Measurements from ENCODE around the gene NDUFV3. TPM values are rescaled to one million over a fixed set of nuclear protein-coding genes. Genes with fewer than 3 reads are reported as not detected.
A peak's percentile ranks its signal among the peaks of the same experiment; 100 is the strongest.

The NDUFV3 gene
- total RNA-seq, 4 donors from 2014 or later = 53.6 to 79.1 (median 72.1) TPM

GRCh38 chr21:42883921-42884320, 9.2 kb upstream of the NDUFV3 start:
- Histone ChIP-seq H3K36me3 (no peaks in the 10 kb centered on the region), H3K27ac (no peak overlapping the region), H3K27me3 (no peaks in the 10 kb centered on the region), H3K4me1 (peaks cover 0 to 10% (median 6%) of the 10 kb centered on the region in 3 donors), H3K9me3 (no peaks in the 10 kb centered on the region), H3K4me3 (no peak overlapping the region)
- 50 to 100% methylated on average over 1 of the region's 1 CpG for WGBS, 2 donors (ENCODE audit: low coverage in 1 of 2)
- no peak for ATAC-seq
- no peak for TF ChIP-seq EP300 (IDR thresholded peaks at IDR 0.05)
- TF ChIP-seq POLR2AphosphoS5 (IDR thresholded peaks at IDR 0.05) = no peak
- TF ChIP-seq CTCF (IDR thresholded peaks at IDR 0.05) = no peak
- no peak for TF ChIP-seq POLR2A (IDR thresholded peaks at IDR 0.05)

- H3K27ac ChIP-seq = no peak overlapping the region
- peaks cover 0 to 4% (median under 1%) of the 10 kb centered on the region in 3 donors for H3K4me1 ChIP-seq
- no peaks in the 10 kb centered on the region for H3K9me3 ChIP-seq
- no peaks in the 10 kb centered on the region for H3K36me3 ChIP-seq
- ATAC-seq = no peak
- no peaks in the 10 kb centered on the region for H3K27me3 ChIP-seq
- TF ChIP-seq EP300 (IDR thresholded peaks at IDR 0.05) = no peak
- no peak for TF ChIP-seq CTCF (IDR thresholded peaks at IDR 0.05)
- no peak for TF ChIP-seq POLR2AphosphoS5 (IDR thresholded peaks at IDR 0.05)
- no peak for TF ChIP-seq POLR2A (IDR thresholded peaks at IDR 0.05)
- no peak overlapping the region for H3K4me3 ChIP-seq
- WGBS, 2 donors (ENCODE audit: low coverage in 1 of 2) = 85 to 95% methylated on average over 4 to 5 of the region's 5 CpGs
Observed at GRCh38 chr21:42887326-42887725, 5.8 kb upstream of the NDUFV3 start.

GRCh38 chr21:42892582-42892930, 553 bp upstream of the NDUFV3 start:
- 0 to 11% methylated on average over 5 to 7 of the region's 18 CpGs for WGBS, 2 donors (ENCODE audit: low coverage in 1 of 2)
- Histone ChIP-seq H3K9me3 (no peaks in the 10 kb centered on the region), H3K4me1 (peaks cover 0 to 31% (median 3%) of the 10 kb centered on the region in 3 donors), H3K27me3 (no peaks in the 10 kb centered on the region), H3K27ac (peak overlapping the region; percentile 85 to 99 (median 94)), H3K36me3 (peaks cover 0 to 18% of the 10 kb centered on the region in 2 donors), H3K4me3 (peak overlapping the region; percentile 44 to 66)
- ATAC-seq = peak; percentile 32
- TF ChIP-seq CTCF (IDR thresholded peaks at IDR 0.05) = no peak
- TF ChIP-seq POLR2AphosphoS5 (IDR thresholded peaks at IDR 0.05) = no peak
- TF ChIP-seq EP300 (IDR thresholded peaks at IDR 0.05) = no peak
- no peak for TF ChIP-seq POLR2A (IDR thresholded peaks at IDR 0.05)

GRCh38 chr21:42900446-42900845, 7.3 kb downstream of the NDUFV3 start:
- no peaks in the 10 kb centered on the region for H3K27me3 ChIP-seq
- H3K4me1 ChIP-seq = peaks cover 0 to 46% (median 0%) of the 10 kb centered on the region in 3 donors
- no peak for ATAC-seq
- H3K9me3 ChIP-seq = no peaks in the 10 kb centered on the region
- H3K36me3 ChIP-seq = peaks cover 0 to 92% of the 10 kb centered on the region in 2 donors
- H3K27ac ChIP-seq = no peak overlapping the region
- WGBS, 2 donors (ENCODE audit: low coverage in 1 of 2) = 75% methylated on average over 2 of the region's 4 CpGs; no CpG with 5 or more reads in 1 of the 2 donors
- no peak overlapping the region for H3K4me3 ChIP-seq
- TF ChIP-seq CTCF (IDR thresholded peaks at IDR 0.05) (no peak), POLR2AphosphoS5 (IDR thresholded peaks at IDR 0.05) (no peak), POLR2A (IDR thresholded peaks at IDR 0.05) (no peak)

- H3K27ac ChIP-seq = no peak overlapping the region
- no peaks in the 10 kb centered on the region for H3K27me3 ChIP-seq
- H3K9me3 ChIP-seq = no peaks in the 10 kb centered on the region
- ATAC-seq = no peak
- TF ChIP-seq POLR2AphosphoS5 (IDR thresholded peaks at IDR 0.05) (no peak), CTCF (IDR thresholded peaks at IDR 0.05) (no peak), POLR2A (IDR thresholded peaks at IDR 0.05) (no peak), EP300 (IDR thresholded peaks at IDR 0.05) (no peak)
- peaks cover 0 to 99% of the 10 kb centered on the region in 2 donors for H3K36me3 ChIP-seq
- peaks cover 0 to 37% (median 0%) of the 10 kb centered on the region in 3 donors for H3K4me1 ChIP-seq
- H3K4me3 ChIP-seq = no peak overlapping the region
- WGBS, 2 donors (ENCODE audit: low coverage in 1 of 2) = 86 to 93% methylated on average over 8 to 9 of the region's 11 CpGs
Observed at GRCh38 chr21:42903817-42904216, 10.7 kb downstream of the NDUFV3 start.

All from gastroesophageal sphincter (tissue), 4 donors.